WTC11 (cell line): ENCODE data around the gene BDKRB2. TPM values are rescaled to one million over a fixed set of nuclear protein-coding genes. Genes with fewer than 3 reads are reported as not detected.

Experiments
- ATAC-seq: fragments of 200-7000 bp; cut with Tn5 transposase; 2 replicates; pipeline ENCODE4 v1.10.0; 2021; ENCODE audit warnings: mild to moderate bottlenecking, moderate library complexity
- CTCF ChIA-PET: fragments of 300-600 bp; sonication (Branson Sonifier 250); formaldehyde crosslinking; loops from one replicate; lab custom pipeline; 2021; ENCODE audit warnings: antibody characterized with exemption; lab: Charles Lee
- POLR2A ChIA-PET: fragments of 350-600 bp; sonication (Branson Sonifier 250); formaldehyde crosslinking; loops from one replicate; lab custom pipeline; 2021; ENCODE audit warnings: antibody characterized with exemption; lab: Charles Lee
- DNase-seq: peaks from one replicate; pipeline ENCODE4 v3.0.0; 2021; ENCODE audit warnings: low spot score
- H3K27ac Mint-ChIP-seq: 2 replicates; pipeline ENCODE4 v1.8.0; 2021; ENCODE audit warnings: mixed read lengths
- H3K27me3 Mint-ChIP-seq: 2 replicates; pipeline ENCODE4 v1.8.0; 2021; ENCODE audit warnings: low read depth, mild to moderate bottlenecking, moderate library complexity, mixed read lengths
- H3K36me3 Mint-ChIP-seq: 2 replicates; pipeline ENCODE4 v1.8.0; 2021; ENCODE audit warnings: mixed read lengths
- H3K4me1 Mint-ChIP-seq: 2 replicates; pipeline ENCODE4 v1.8.0; 2022; ENCODE audit warnings: mixed read lengths
- H3K4me3 Mint-ChIP-seq: 2 replicates; pipeline ENCODE4 v1.8.0; 2021; ENCODE audit warnings: mild to moderate bottlenecking, moderate library complexity, mixed read lengths
- H3K9me3 Mint-ChIP-seq: 2 replicates; pipeline ENCODE4 v1.8.0; 2021; ENCODE audit warnings: mixed read lengths
- ATF1 ChIP-seq: sonication (generic); formaldehyde crosslinking; IDR thresholded peaks from 2 replicates; pipeline ENCODE4 v1.8.1; 2023; ENCODE audit warnings: mild to moderate bottlenecking, moderate library complexity, missing genetic modification reagents
- FOXK1 ChIP-seq: sonication (generic); formaldehyde crosslinking; IDR thresholded peaks from 2 replicates; pipeline ENCODE4 v1.8.0; 2022; ENCODE audit warnings: mild to moderate bottlenecking, moderate library complexity, missing genetic modification reagents
- GABPB1 ChIP-seq: sonication (generic); formaldehyde crosslinking; IDR thresholded peaks from 2 replicates; pipeline ENCODE4 v1.8.1; 2023; ENCODE audit warnings: mild to moderate bottlenecking, missing genetic modification reagents
- JAZF1 ChIP-seq: fragments of 250-450 bp; sonication (Bioruptor Pico); IDR thresholded peaks from 2 replicates; pipeline ENCODE4 v1.9.0; 2021; ENCODE audit warnings: moderate library complexity, mild to moderate bottlenecking, inconsistent platforms
- NR2C2 ChIP-seq: sonication (generic); formaldehyde crosslinking; IDR thresholded peaks from 2 replicates; pipeline ENCODE4 v1.8.0; 2022; ENCODE audit warnings: mild to moderate bottlenecking, missing genetic modification reagents
- SMAD3 ChIP-seq: sonication (generic); formaldehyde crosslinking; IDR thresholded peaks from 2 replicates; pipeline ENCODE4 v1.8.0; 2022; ENCODE audit warnings: missing genetic modification reagents, mild to moderate bottlenecking, borderline replicate concordance
- SMAD4 ChIP-seq: sonication (generic); formaldehyde crosslinking; IDR thresholded peaks from 2 replicates; pipeline ENCODE4 v1.8.0; 2022; ENCODE audit warnings: mild to moderate bottlenecking, missing genetic modification reagents
- SOX15 ChIP-seq: fragments of 250-450 bp; sonication (Bioruptor Pico); IDR thresholded peaks from 2 replicates; pipeline ENCODE4 v1.9.0; 2021; ENCODE audit warnings: mild to moderate bottlenecking
- TEAD4 ChIP-seq: sonication (generic); formaldehyde crosslinking; IDR thresholded peaks from 2 replicates; pipeline ENCODE4 v1.8.0; 2022; ENCODE audit warnings: mild to moderate bottlenecking, missing genetic modification reagents
- ZNF263 ChIP-seq: sonication (generic); formaldehyde crosslinking; IDR thresholded peaks from 2 replicates; pipeline ENCODE4 v1.8.1; 2022; ENCODE audit warnings: low read depth, mild to moderate bottlenecking, moderate library complexity, missing genetic modification reagents
- total RNA-seq: library from RNA; stranded (reverse); gene quantifications from 3 replicates; pipeline ENCODE4 v1.2.3, GENCODE V29; 2021
- TF ChIP-seq, protein P1 (sequence below): fragments of 200-600 bp; IDR thresholded peaks from 2 replicates; pipeline ENCODE4 v1.8.0; 2022; ENCODE audit warnings: antibody characterized with exemption
- TF ChIP-seq, protein P2 (sequence below): sonication (generic); formaldehyde crosslinking; IDR thresholded peaks from 2 replicates; pipeline ENCODE4 v1.8.1; 2023; ENCODE audit warnings: mild to moderate bottlenecking, missing genetic modification reagents, moderate library complexity
- TF ChIP-seq, protein P3 (sequence below): sonication (generic); formaldehyde crosslinking; IDR thresholded peaks from 2 replicates; pipeline ENCODE4 v1.8.0; 2023; ENCODE audit warnings: missing genetic modification reagents
- TF ChIP-seq, protein P4 (sequence below): sonication (generic); formaldehyde crosslinking; IDR thresholded peaks from 2 replicates; pipeline ENCODE4 v1.8.0; 2022; ENCODE audit warnings: mild to moderate bottlenecking, missing genetic modification reagents
- TF ChIP-seq, protein P5 (sequence below): fragments of 250-450 bp; sonication (Bioruptor Pico); conservative IDR thresholded peaks from 2 replicates; pipeline ENCODE4 v1.9.0; 2021; ENCODE audit warnings: mild to moderate bottlenecking
- TF ChIP-seq, protein P6 (sequence below): sonication (generic); formaldehyde crosslinking; IDR thresholded peaks from 2 replicates; pipeline ENCODE4 v1.8.1; 2022; ENCODE audit warnings: missing genetic modification reagents, borderline replicate concordance
- TF ChIP-seq, protein P7 (sequence below): fragments of 250-450 bp; sonication (Bioruptor Pico); IDR thresholded peaks from 2 replicates; pipeline ENCODE4 v1.8.0; 2021; ENCODE audit warnings: mild to moderate bottlenecking

The BDKRB2 gene
- total RNA-seq, 1 experiment from 2014 or later = 0.17 TPM

DNA sequence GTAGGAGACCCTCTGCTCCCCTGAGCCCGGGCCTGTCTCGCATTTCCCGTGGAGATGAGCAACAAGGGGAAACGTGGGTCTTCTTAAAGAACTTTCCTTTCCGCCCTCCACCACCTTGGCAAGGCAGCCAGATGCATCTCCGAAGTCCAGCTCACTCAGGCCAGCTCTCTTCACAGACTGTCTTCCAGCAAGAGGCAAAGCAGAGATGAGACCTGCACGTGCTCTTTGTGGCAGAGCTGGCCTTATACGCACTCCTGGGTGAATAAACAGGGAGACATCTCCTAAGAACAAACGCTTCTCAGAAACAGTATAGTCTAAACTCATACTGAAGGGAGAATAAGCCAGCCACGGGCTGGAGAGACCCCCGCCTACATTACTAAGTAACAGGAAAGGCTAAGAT, 50.0 kb downstream of the BDKRB2 start:
- TF ChIP-seq, protein P1, sequence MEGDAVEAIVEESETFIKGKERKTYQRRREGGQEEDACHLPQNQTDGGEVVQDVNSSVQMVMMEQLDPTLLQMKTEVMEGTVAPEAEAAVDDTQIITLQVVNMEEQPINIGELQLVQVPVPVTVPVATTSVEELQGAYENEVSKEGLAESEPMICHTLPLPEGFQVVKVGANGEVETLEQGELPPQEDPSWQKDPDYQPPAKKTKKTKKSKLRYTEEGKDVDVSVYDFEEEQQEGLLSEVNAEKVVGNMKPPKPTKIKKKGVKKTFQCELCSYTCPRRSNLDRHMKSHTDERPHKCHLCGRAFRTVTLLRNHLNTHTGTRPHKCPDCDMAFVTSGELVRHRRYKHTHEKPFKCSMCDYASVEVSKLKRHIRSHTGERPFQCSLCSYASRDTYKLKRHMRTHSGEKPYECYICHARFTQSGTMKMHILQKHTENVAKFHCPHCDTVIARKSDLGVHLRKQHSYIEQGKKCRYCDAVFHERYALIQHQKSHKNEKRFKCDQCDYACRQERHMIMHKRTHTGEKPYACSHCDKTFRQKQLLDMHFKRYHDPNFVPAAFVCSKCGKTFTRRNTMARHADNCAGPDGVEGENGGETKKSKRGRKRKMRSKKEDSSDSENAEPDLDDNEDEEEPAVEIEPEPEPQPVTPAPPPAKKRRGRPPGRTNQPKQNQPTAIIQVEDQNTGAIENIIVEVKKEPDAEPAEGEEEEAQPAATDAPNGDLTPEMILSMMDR = no peak
- TF ChIP-seq FOXK1 (CRISPR knock-in tag) (no peak), ATF1 (no peak), NR2C2 (CRISPR knock-in tag) (no peak), SMAD4 (CRISPR knock-in tag) (no peak), SMAD3 (no peak), JAZF1 (CRISPR knock-in tag) (no peak)
- TF ChIP-seq, protein P2, sequence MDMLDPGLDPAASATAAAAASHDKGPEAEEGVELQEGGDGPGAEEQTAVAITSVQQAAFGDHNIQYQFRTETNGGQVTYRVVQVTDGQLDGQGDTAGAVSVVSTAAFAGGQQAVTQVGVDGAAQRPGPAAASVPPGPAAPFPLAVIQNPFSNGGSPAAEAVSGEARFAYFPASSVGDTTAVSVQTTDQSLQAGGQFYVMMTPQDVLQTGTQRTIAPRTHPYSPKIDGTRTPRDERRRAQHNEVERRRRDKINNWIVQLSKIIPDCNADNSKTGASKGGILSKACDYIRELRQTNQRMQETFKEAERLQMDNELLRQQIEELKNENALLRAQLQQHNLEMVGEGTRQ (CRISPR knock-in tag) = no peak
- TF ChIP-seq, protein P3, sequence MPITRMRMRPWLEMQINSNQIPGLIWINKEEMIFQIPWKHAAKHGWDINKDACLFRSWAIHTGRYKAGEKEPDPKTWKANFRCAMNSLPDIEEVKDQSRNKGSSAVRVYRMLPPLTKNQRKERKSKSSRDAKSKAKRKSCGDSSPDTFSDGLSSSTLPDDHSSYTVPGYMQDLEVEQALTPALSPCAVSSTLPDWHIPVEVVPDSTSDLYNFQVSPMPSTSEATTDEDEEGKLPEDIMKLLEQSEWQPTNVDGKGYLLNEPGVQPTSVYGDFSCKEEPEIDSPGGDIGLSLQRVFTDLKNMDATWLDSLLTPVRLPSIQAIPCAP (CRISPR knock-in tag) = no peak
- TF ChIP-seq, protein P4, sequence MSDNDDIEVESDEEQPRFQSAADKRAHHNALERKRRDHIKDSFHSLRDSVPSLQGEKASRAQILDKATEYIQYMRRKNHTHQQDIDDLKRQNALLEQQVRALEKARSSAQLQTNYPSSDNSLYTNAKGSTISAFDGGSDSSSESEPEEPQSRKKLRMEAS (CRISPR knock-in tag) = no peak
- TF ChIP-seq, protein P5, sequence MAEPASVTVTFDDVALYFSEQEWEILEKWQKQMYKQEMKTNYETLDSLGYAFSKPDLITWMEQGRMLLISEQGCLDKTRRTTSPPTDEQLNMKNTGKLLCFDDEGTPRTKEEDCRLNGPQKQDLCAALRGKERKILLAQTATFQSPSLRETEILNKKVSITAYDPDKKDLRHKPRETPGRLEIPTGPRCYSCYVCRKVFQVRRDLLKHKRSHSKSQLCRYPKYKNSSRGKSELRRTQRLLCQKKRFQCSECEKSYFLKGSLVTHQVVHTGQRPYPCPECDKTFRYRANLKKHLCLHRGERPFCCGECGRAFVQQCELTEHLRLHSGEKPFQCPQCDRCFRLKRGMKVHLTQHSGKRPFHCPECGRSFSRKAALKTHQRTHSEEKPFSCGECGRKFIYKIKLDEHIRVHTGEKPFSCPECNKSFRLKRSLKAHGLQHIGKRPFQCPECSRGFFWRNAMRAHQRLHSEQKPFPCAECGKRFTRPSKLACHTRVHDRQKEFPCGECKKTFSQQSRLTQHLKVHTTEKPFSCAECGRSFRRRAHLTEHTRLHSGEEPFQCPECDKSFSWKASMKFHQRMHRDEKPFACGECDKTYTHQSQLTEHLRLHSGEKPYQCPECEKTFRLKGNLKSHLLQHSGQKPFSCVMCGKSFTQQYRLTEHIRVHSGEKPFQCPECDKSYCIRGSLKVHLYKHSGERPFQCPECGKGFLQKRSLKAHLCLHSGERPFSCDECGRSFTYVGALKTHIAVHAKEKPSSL (CRISPR knock-in tag) = no peak
- no peak overlapping the region for H3K4me3 Mint-ChIP-seq
- CTCF ChIA-PET = no interaction called here
- H3K4me1 Mint-ChIP-seq = peaks cover 21% of the 10 kb centered on the region
- ATAC-seq (no peak), DNase-seq (no peak)
- H3K27ac Mint-ChIP-seq = no peak overlapping the region
- H3K36me3 Mint-ChIP-seq = no peaks in the 10 kb centered on the region
- no peaks in the 10 kb centered on the region for H3K27me3 Mint-ChIP-seq
- H3K9me3 Mint-ChIP-seq = peaks cover 3% of the 10 kb centered on the region
- POLR2A ChIA-PET = no interaction called here

DNA sequence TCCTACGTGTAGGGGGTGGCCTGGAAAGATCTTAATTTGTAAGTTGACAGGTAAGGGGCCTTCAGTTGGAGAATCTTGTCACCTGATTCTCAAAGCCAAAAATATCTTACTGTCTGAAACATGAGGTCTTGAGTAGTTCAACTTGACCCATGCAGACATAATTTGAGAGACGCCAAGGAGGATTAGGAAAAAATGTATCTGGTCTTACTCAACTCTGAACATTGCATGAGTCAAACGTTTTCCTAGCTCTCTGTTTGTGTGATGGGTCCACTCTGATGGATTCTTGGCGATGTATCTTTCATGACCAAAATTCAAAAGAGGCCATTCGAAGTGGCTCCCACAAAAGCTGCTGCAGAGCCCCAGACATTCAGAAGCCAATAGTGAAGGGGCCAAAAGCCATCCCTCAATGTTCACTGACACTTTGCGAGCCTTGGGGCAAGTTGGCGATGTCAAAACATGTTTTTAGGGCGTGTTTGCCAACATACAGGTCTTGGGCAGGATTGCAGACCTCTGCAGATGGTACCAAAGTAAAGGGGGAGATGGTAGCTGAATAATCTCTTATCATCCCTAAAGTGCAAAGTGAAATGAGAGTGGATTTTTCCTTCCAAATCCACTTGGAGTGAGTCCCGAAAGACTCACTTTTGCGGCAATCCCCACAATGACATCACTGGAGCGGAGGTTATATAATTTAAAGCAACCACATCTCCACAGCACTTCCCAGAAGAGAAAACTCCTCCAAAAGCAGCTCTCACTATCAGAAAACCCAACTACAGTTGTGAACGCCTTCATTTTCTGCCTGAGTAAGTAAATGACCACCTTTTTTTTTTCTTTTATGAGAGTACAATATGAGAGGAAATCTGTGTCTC, 51.1 kb downstream of the BDKRB2 start, which contains the start of gene BDKRB1:
Gene BDKRB1, plus strand, starts transcription at position 710 of the 866 bp plus-strand sequence. CDS start 7,473 bp downstream, outside the sequence.
- H3K36me3 Mint-ChIP-seq = no peaks in the 10 kb centered on the region
- DNase-seq = no peak
- H3K27ac Mint-ChIP-seq = no peak within 1 kb of the TSS
- ATAC-seq = no peak
- POLR2A ChIA-PET = no interaction called here
- TF ChIP-seq, protein P6, sequence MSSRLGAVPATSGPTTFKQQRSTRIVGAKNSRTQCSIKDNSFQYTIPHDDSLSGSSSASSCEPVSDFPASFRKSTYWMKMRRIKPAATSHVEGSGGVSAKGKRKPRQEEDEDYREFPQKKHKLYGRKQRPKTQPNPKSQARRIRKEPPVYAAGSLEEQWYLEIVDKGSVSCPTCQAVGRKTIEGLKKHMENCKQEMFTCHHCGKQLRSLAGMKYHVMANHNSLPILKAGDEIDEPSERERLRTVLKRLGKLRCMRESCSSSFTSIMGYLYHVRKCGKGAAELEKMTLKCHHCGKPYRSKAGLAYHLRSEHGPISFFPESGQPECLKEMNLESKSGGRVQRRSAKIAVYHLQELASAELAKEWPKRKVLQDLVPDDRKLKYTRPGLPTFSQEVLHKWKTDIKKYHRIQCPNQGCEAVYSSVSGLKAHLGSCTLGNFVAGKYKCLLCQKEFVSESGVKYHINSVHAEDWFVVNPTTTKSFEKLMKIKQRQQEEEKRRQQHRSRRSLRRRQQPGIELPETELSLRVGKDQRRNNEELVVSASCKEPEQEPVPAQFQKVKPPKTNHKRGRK (CRISPR knock-in tag) = no peak
- TF ChIP-seq ZNF263 (CRISPR knock-in tag) (no peak), GABPB1 (CRISPR knock-in tag) (no peak), TEAD4 (no peak), JAZF1 (CRISPR knock-in tag) (no peak), SOX15 (CRISPR knock-in tag) (no peak)
- TF ChIP-seq, protein P7, sequence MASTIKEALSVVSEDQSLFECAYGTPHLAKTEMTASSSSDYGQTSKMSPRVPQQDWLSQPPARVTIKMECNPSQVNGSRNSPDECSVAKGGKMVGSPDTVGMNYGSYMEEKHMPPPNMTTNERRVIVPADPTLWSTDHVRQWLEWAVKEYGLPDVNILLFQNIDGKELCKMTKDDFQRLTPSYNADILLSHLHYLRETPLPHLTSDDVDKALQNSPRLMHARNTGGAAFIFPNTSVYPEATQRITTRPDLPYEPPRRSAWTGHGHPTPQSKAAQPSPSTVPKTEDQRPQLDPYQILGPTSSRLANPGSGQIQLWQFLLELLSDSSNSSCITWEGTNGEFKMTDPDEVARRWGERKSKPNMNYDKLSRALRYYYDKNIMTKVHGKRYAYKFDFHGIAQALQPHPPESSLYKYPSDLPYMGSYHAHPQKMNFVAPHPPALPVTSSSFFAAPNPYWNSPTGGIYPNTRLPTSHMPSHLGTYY (CRISPR knock-in tag) = no peak
- TF ChIP-seq, all 79 proteins: peak for 0
- CTCF ChIA-PET = interaction anchor here (1.0 kb wide), 1 partner anchor 155 kb away, joined by 4 read pairs; no protein-coding TSS in a partner anchor
- Mint-ChIP-seq H3K4me3 (no peak within 1 kb of the TSS), H3K9me3 (peaks cover 5% of the 10 kb centered on the region), H3K27me3 (no peaks in the 10 kb centered on the region), H3K4me1 (peaks cover 15% of the 10 kb centered on the region)
